Glutamatergic neuron (in vitro differentiated cells): ENCODE data around the gene SOWAHC. TPM values are rescaled to one million over a fixed set of nuclear protein-coding genes. Genes with fewer than 3 reads are reported as not detected.

Source experiments
- DNase-seq: peaks from one replicate; pipeline ENCODE4 v3.0.0; 2022
- H3K27ac Mint-ChIP-seq: one replicate; pipeline ENCODE4 v1.8.0; 2020; ENCODE audit warnings: mild to moderate bottlenecking, mixed read lengths, inconsistent platforms; ENCODE audit not compliant: unreplicated experiment
- H3K27me3 Mint-ChIP-seq: one replicate; pipeline ENCODE4 v1.8.0; 2020; ENCODE audit warnings: mild to moderate bottlenecking, moderate library complexity, mixed read lengths, inconsistent platforms; ENCODE audit not compliant: unreplicated experiment
- H3K36me3 Mint-ChIP-seq: one replicate; pipeline ENCODE4 v1.8.0; 2020; ENCODE audit warnings: mild to moderate bottlenecking, mixed read lengths, inconsistent platforms; ENCODE audit not compliant: unreplicated experiment
- H3K4me1 Mint-ChIP-seq: one replicate; pipeline ENCODE4 v1.8.0; 2020; ENCODE audit warnings: mild to moderate bottlenecking, low read depth, mixed read lengths, inconsistent platforms; ENCODE audit not compliant: unreplicated experiment
- H3K4me3 Mint-ChIP-seq: one replicate; pipeline ENCODE4 v1.8.0; 2020; ENCODE audit warnings: mild to moderate bottlenecking, mixed read lengths, inconsistent platforms; ENCODE audit not compliant: unreplicated experiment
- H3K9me3 Mint-ChIP-seq: one replicate; pipeline ENCODE4 v1.8.0; 2020; ENCODE audit warnings: mild to moderate bottlenecking, moderate library complexity, mixed read lengths, inconsistent platforms; ENCODE audit not compliant: unreplicated experiment
- CTCF ChIP-seq: fragments of 200-600 bp; sonication (generic); IDR thresholded peaks from one replicate; pipeline ENCODE4 v1.5.0; 2021; ENCODE audit not compliant: partially characterized antibody, unreplicated experiment
- total RNA-seq: library from RNA; stranded (reverse); fragmentation: NEBNext Ultra II Directional; extraction: Animal tissue kit (Norgen Biotek cat#: 25700); gene quantifications from one replicate; pipeline ENCODE4 v1.2.1, GENCODE V29; 2021; ENCODE audit not compliant: unreplicated experiment

Gene SOWAHC
- total RNA-seq, 1 donor from 2014 or later: 12.9 TPM

GRCh38 chr2:109666466-109666865 is 52.3 kb downstream of the SOWAHC start:
- no peak for DNase-seq
- H3K4me3 Mint-ChIP-seq: no peak overlapping the region
- H3K36me3 Mint-ChIP-seq: peaks cover under 1% of the 10 kb centered on the region
- peaks cover 2% of the 10 kb centered on the region for H3K27me3 Mint-ChIP-seq
- no peak overlapping the region for H3K27ac Mint-ChIP-seq
- no peak for TF ChIP-seq CTCF
- peaks cover 2% of the 10 kb centered on the region for H3K9me3 Mint-ChIP-seq
- H3K4me1 Mint-ChIP-seq: peaks cover 7% of the 10 kb centered on the region

Other genes with a start within 250 kb of the SOWAHC start
- 75.2 TPM for gene SEPTIN10, start 398 bp upstream of the SOWAHC start, total RNA-seq
- 88.5 TPM for gene RGPD5, start 179.9 kb downstream of the SOWAHC start, total RNA-seq